Transverse colon (tissue), 3 donors: ENCODE results near the gene AFP.

Source experiments
- EP300 ChIP-seq: sonication (generic); formaldehyde crosslinking; IDR thresholded peaks from one replicate; pipeline ENCODE4 v1.6.1; 2017; ENCODE audit warnings: antibody characterized with exemption, low read depth
- POLR2A ChIP-seq: fragments of 450-650 bp; IDR thresholded peaks from one replicate; pipeline ENCODE4 v1.6.1; 2016; ENCODE audit warnings: antibody characterized with exemption, mild to moderate bottlenecking, moderate library complexity
- TF ChIP-seq, protein P1 (sequence below), 5 experiments: fragments of 200-600 bp in 3 of 5; fragments of 450-650 bp in 2 of 5; sonication (generic) in 3 of 5; IDR thresholded peaks; 1 replicate in 2 of 5; 2 replicates in 3 of 5; pipeline ENCODE4 v1.5.1; 2016 to 2017; ENCODE audit warnings: antibody characterized with exemption in 5 of 5, inconsistent platforms in 3 of 5, mild to moderate bottlenecking in 2 of 5, moderate library complexity in 1 of 5

DNA sequence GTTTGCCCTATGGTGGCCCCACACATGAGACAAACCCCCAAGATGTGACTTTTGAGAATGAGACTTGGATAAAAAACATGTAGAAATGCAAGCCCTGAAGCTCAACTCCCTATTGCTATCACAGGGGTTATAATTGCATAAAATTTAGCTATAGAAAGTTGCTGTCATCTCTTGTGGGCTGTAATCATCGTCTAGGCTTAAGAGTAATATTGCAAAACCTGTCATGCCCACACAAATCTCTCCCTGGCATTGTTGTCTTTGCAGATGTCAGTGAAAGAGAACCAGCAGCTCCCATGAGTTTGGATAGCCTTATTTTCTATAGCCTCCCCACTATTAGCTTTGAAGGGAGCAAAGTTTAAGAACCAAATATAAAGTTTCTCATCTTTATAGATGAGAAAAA, 17.3 kb upstream of the AFP start:
- TF ChIP-seq, protein P1, sequence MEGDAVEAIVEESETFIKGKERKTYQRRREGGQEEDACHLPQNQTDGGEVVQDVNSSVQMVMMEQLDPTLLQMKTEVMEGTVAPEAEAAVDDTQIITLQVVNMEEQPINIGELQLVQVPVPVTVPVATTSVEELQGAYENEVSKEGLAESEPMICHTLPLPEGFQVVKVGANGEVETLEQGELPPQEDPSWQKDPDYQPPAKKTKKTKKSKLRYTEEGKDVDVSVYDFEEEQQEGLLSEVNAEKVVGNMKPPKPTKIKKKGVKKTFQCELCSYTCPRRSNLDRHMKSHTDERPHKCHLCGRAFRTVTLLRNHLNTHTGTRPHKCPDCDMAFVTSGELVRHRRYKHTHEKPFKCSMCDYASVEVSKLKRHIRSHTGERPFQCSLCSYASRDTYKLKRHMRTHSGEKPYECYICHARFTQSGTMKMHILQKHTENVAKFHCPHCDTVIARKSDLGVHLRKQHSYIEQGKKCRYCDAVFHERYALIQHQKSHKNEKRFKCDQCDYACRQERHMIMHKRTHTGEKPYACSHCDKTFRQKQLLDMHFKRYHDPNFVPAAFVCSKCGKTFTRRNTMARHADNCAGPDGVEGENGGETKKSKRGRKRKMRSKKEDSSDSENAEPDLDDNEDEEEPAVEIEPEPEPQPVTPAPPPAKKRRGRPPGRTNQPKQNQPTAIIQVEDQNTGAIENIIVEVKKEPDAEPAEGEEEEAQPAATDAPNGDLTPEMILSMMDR (IDR thresholded peaks at IDR 0.05), result no peak
- TF ChIP-seq POLR2A, result no peak
- no peak for TF ChIP-seq EP300
